GM23248 (cell line): ENCODE measurements around the gene NKAIN2.

ENCODE experiments used
- EZH2 ChIP-seq: fragments of 200-600 bp; sonication (generic); IDR thresholded peaks from 2 replicates; pipeline ENCODE4 v1.6.1; 2018; ENCODE audit warnings: antibody characterized with exemption, mild to moderate bottlenecking; ENCODE audit not compliant: insufficient read depth, poor library complexity, severe bottlenecking
- EZH2phosphoT487 ChIP-seq: fragments of 200-600 bp; sonication (generic); IDR thresholded peaks from 2 replicates; pipeline ENCODE4 v1.6.1; 2018; ENCODE audit warnings: antibody characterized with exemption, moderate library complexity, mild to moderate bottlenecking, low read depth; ENCODE audit not compliant: insufficient read depth

- no peak for TF ChIP-seq EZH2phosphoT487
- no peak for TF ChIP-seq EZH2
Observed at GRCh38 chr6:124573953-124574352, 770.3 kb downstream of the NKAIN2 start.
